Adrenal gland (tissue), 5 donors: ENCODE measurements around the gene ELMO2.

Experiments used
- POLR2A ChIP-seq, 2 donors: fragments of 450-650 bp; IDR thresholded peaks; one replicate each; pipeline ENCODE4 v1.6.1; 2017; ENCODE audit warnings: antibody characterized with exemption in 2 of 2, mild to moderate bottlenecking in 2 of 2, moderate library complexity in 1 of 2
- TF ChIP-seq, protein P1 (sequence below), 6 experiments: fragments of 450-650 bp in 4 of 6; fragments of 200-600 bp in 2 of 6; sonication (generic) in 1 of 6; IDR thresholded peaks; 1 replicate in 5 of 6; 2 replicates in 1 of 6; pipeline versions ENCODE4 v1.5.1 to v1.8.0; 2016 to 2021; ENCODE audit warnings: antibody characterized with exemption in 6 of 6, mild to moderate bottlenecking in 2 of 6, moderate library complexity in 1 of 6
- donor health status: DM: no; HTN: no; CAD: no.

DNA sequence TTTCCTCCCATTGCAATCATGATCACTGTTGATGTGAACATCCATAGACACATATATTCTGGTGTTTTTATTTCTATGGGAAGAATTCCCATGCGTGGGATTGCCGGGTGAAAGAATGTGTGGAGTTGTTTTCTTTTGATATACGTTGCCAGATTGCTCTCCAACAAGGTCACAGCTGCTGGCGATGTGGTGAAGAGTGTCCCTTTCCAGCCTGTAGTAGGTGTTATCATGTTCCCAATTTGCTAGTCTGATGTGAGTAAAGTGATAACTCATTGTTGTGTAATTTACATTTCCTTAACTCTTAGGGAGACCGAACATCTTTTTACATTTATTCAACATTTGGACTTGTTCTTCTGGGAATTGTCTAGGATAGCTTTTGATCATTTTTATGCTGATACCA lies 14.5 kb upstream of the ELMO2 start:
- TF ChIP-seq, protein P1, sequence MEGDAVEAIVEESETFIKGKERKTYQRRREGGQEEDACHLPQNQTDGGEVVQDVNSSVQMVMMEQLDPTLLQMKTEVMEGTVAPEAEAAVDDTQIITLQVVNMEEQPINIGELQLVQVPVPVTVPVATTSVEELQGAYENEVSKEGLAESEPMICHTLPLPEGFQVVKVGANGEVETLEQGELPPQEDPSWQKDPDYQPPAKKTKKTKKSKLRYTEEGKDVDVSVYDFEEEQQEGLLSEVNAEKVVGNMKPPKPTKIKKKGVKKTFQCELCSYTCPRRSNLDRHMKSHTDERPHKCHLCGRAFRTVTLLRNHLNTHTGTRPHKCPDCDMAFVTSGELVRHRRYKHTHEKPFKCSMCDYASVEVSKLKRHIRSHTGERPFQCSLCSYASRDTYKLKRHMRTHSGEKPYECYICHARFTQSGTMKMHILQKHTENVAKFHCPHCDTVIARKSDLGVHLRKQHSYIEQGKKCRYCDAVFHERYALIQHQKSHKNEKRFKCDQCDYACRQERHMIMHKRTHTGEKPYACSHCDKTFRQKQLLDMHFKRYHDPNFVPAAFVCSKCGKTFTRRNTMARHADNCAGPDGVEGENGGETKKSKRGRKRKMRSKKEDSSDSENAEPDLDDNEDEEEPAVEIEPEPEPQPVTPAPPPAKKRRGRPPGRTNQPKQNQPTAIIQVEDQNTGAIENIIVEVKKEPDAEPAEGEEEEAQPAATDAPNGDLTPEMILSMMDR (IDR thresholded peaks at IDR 0.05): no peak
- TF ChIP-seq POLR2A (IDR thresholded peaks at IDR 0.05): no peak
